GM19452 (cell line): ENCODE data around the gene NRXN3.
"Not testable (repeated sequence)": the region's sequence is repeated elsewhere in the genome, so short reads cannot be mapped to it uniquely, and the experiment has no call there.

ENCODE experiments used
- ATAC-seq: cut with Tn5 transposase; IDR thresholded peaks from one replicate; pipeline ENCODE4 v1.9.1; 2021; ENCODE audit not compliant: unreplicated experiment

The NRXN3 gene

GRCh38 chr14:78399316-78399889 lies 229.2 kb downstream of the NRXN3 start:
- ATAC-seq, result no peak

DNA sequence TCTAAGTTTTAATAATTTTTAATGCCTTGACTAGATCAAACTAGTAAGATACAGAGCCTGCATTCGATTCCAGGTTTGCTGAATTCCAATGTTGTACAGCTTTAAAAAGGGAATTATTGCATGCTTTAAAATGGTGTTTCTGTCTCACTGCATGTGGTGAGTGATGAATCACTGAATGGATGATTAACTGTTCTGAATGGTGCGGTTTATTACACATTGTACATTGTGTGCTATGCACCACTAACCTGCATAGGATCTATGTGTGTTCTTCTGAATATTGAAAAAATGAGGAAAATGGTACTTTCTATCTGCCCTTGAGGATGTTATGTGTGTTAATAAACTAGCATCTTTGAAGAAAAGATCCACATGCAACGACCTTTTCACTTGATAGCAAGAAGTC lies 231.7 kb downstream of the NRXN3 start:
- no peak for ATAC-seq

- peak; percentile 79 for ATAC-seq
Measured at GRCh38 chr14:78403278-78403815, 233.2 kb downstream of the NRXN3 start.

DNA sequence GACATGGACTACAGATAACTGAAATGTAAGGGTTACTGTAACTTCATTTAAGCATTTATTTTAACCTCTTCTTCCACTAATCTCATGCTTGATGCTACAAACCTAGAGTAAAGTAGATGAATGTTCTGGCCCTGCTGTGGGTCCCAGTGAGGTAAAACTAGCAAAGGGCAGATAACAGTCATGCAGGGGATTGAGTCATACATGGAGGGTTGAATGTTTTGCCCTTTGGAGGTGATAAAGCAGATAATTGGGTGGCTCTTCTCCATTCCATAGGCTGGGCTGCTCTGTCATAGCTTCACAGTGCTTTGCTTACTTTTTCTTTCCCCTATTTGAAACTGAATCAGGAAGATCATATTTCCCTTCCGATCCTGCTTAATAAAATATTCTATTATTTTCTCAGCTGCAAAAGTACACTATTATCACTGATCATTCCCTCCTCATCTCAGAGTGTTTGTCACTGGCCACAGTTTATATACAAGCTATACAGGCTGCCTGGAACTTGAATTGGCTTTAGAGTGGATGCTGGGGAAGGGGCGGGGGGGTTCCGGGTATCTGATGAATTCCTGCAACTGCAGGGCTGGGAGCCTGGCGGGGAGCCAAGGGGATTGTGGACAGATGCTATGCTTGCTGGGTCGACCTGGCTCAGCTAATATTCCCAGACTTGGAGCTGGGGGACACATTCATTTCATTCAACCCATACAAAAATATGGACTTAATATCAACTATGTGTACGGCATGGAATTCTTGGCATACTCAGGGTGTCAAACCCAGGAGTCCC lies 235.1 kb downstream of the NRXN3 start:
- no peak for ATAC-seq

DNA sequence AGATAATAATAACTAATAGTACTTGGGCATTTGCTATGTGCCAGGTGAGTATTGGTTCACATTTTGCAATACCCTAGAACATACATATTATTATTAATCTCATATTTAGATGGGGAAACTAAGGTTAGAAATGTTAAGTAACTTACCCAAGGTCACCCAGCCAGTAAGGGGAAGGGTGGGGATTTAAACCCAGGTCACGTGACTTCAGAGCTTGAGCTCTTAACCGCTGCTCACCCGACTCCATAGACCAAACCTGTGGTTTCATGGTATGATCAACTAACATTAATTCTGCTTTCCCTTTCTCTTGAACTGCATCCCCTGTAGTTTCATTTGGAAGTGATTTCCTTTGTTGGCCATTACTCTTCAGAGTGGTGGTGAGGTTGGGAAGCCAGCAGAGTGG lies 242.3 kb downstream of the NRXN3 start:
- ATAC-seq, result no peak

GRCh38 chr14:78414172-78414571 lies 244.0 kb downstream of the NRXN3 start:
- ATAC-seq, result no peak

GRCh38 chr14:78417532-78417931 lies 247.4 kb downstream of the NRXN3 start:
- ATAC-seq, result no peak

- ATAC-seq, result no peak
Measured at GRCh38 chr14:78424311-78424710, 254.1 kb downstream of the NRXN3 start.

GRCh38 chr14:78425330-78425729 lies 255.2 kb downstream of the NRXN3 start:
- no peak for ATAC-seq

- ATAC-seq, result no peak
Measured at GRCh38 chr14:78425782-78426181, 255.6 kb downstream of the NRXN3 start.

DNA sequence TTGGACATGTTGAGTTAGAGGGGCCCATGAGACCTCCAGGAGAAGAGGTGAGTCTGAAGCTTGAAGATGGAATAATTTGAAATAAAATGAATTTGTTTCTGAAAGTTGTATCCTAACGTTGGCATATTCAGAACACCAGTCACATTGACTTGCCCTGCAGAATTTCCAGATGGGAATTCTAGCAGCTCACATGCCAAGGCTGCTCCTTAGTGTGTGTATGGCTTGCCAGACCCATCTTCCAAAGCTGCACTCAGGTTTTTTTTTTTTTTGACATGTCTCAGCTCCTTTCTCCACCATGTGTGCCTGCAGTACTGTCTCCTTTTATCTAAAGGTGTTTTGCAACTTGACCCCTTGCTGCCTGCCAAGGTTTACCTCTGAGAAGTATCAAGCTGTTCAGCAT lies 261.9 kb downstream of the NRXN3 start:
- no peak for ATAC-seq

DNA sequence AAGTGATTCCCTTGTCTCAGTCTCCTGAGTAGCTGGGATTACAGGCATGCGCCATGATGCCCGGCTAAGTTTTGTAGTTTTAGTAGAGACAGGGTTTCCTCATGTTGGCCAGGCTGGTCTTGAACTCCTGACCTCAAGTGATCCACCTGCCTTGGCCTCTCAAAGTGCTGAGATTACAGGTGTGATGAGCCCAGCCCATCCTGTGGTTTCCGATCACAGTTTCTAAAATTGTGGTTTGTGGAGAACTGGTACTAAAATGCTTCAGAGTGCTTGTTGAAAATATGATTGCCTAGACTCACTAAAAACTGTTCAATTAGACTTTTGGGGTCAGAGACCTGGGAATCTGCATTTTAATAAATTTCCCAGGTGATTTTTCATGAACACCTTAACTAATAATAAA lies 267.3 kb downstream of the NRXN3 start:
- ATAC-seq, result not testable (repeated sequence)

DNA sequence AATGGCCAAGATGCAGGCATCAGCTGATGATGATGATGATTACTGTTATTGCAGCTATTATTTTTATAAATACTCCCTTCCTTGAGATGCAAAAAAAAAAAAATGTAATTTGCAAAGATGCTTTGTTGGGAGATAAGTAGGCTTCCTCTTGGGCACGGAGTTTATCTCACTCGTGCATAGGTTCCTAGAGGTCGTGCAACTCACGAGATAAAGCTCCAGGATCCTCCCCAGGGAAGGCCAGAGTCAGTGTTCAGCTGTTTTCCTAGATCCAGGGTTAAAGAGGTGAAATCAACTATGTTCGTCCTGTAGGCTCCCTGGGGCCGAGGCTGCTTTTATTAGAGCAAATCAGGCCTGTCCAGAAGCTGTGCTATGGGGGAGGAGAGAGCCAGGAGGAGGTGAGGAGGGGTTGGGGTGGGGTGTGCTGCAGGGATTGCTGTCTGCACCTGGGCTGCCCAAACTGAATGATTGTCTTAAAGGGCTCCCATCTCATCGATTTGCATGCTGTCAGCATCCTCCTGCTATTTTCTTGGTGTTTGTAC lies 270.3 kb downstream of the NRXN3 start:
- no peak for ATAC-seq

DNA sequence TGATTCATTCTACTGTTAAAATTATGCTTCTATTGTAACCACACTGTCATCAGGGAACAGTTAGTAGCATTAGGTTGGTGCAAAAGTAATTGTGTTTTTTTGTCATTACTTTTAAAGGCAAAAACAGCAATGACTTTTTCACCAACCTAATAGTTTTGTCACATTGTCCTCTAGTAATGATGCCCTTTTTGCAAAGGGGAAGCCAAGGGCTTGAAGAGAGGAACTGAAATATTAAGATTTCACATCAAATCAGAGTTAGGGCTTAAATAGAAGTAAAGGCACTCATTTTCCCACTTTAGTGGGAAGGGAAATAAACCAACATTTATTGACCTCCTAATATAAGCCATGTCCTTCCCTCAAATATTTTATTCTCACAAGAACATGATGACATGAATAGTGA lies 273.7 kb downstream of the NRXN3 start:
- ATAC-seq, result no peak

DNA sequence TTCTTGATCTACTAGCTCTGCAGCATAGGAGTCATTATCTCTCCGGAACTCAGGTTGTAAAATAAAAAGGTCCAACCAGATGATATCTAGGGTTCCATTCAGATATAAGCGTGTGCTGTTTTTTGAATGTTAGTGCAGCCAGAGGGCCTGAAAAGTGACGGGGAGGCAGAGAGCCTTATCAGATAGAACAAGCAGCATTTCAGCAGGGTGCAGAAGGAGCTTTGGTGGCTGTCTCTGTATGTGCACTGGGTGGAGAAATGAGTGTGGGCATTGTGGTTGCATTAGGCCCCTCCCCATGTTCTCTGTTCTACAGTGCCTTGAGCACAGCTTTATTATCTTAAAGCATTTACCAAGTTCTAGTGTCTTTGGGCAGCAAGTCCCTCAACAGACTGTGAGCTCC lies 275.1 kb downstream of the NRXN3 start:
- no peak for ATAC-seq

DNA sequence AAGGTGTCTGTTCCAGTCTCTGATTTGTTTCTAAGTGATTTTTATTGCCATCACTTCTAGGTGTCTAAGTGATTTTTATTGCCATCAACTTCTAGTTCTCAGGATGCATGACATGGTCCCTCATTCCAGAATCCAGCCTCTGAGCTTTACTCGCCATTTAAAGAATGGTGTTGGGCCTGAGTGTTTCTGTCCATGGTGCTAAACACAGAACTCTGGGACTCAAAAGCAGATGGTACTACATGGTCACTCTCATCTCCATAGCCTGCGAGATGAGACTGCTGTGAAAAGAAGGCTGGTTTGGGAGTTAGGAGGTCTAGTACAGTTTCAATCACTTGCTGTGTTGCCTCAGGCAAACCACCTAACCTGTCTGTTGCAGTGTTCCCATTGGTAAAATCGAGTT lies 276.6 kb downstream of the NRXN3 start:
- no peak for ATAC-seq

GRCh38 chr14:78448164-78449094 lies 278.3 kb downstream of the NRXN3 start:
- peak; percentile 74 for ATAC-seq

- ATAC-seq, result no peak
Measured at GRCh38 chr14:78450669-78451318, 280.6 kb downstream of the NRXN3 start.

DNA sequence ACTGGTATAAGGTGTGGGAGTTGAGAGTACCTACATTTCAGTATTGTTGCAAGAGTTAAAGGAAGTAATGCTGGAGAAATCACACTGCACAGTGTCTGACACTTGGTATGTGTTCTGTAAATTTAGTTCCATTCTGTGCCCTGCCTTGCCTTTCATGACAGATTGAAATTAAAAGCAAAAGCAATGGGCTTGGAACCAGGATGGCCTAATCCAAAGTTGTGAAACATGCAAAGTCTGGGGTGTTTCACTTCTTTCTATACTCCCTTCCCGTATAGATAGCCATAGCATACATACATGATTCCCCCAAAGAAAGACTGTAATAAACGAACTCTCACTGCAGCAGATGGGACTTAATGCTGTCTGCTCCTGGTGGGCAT lies 281.1 kb downstream of the NRXN3 start:
- no peak for ATAC-seq

- no peak for ATAC-seq
Measured at GRCh38 chr14:78455896-78456435, 285.8 kb downstream of the NRXN3 start.
